Measurements from ENCODE around the gene HPCAL1.
"Not testable (repeated sequence)": the region's sequence is repeated elsewhere in the genome, so short reads cannot be mapped to it uniquely, and the experiment has no call there.

Gene HPCAL1

DNA sequence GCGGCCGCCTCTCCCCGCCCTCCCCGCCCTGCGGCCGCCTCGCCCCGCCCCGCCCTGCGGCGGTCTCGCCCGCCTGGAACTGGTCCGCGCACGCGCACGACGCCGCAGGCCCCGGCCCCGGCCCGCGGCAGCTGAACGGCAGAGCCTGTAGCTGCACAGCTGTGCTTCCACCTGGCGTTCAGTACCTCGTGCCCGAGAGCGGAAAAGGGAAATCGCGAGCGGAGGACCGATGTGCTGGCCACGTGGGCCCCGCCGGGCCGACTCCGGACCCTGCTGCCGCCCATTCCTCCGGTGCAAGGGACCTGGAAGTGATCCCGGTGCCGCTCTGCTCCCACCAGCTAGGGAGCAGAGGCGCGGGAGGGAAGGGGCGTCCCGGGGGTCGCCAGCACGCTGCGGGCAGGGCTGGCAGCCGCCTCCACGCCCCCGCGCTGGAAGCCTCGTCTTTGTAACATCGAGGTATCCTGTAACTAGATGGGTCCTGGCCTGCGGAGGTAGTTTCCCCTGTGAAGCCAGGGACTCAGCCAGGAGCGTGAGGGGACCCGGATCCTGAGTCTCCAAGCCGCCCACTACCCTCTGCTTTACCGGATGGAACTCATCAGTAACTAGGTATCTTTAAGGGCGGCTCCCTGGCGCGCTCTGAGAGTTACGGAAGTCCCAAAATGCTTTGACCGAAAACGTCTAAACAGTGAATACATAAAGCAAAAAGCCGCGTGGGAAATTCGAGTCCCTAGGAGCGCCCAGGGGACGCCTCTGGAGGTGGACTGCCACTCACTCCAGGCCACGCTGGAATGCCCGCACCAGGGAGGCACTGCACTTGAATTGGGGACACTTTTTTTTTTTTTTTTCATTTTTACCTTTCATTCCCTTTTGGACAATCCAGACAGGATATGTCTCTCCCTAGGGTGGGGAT is 146.1 kb downstream of the HPCAL1 start:
- DNase-seq, result peak; percentile 90

- no peak for DNase-seq
Observed at GRCh38 chr2:10449486-10449831, 146.8 kb downstream of the HPCAL1 start.

DNA sequence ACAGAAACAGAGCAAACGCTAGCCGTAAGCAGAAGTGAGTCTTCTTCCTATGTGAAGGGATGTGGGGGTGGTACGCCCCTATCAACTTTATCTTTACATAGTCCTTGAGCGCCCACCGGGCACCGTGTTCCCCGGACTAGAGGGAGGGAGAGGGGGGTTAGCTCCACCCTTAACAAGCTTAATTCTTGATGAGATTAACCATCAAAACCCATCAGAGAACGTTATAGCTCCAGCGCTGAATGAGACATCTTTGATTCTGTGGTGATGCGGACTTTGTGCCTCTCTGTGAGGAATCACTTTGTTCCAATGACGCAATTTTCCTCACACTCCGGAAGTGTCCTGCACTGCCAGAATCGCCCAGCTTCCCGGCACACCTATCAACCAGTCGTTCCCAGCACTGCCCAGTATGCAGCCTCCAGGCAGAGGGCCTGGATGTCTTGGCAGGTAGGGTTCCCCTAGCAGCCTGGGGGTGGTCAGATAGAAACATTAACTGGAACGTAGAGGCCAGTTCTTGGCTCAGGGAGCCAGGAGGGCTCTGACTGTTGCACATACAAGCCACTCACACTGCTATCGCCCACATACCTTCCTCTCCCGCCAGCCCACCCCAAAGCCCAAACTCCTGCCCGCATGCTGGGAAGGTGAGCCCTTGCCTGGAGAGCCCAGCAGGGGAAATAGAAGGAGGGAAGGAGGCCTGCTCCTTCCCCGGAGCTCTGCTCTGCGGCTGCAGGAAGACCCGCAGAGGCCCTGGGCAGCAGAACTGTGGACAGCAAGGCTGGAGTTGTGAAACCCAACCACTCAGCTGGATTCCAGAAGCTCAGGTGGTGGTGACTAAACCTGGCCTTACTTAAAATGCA is 147.4 kb downstream of the HPCAL1 start:
- no peak for DNase-seq

DNA sequence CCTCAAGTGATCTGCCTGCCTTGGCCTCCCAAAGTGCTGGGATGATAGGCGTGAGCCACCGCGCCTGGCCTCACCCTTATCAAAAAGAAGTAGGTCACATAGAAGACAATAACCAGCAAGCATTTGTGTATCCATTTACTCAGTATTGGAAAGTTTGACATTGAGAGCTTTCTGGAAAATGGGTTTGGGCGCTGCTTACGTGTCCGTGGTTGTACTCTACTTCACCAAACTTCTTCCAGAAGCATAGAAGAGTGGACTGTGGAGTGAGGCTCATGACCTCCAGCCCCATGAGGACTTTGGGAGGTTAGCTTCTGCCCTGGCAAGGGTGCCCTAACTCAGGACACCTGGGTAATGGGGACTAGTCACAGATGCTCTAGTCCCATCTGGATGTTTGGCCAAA is 149.1 kb downstream of the HPCAL1 start:
- no peak for DNase-seq

DNA sequence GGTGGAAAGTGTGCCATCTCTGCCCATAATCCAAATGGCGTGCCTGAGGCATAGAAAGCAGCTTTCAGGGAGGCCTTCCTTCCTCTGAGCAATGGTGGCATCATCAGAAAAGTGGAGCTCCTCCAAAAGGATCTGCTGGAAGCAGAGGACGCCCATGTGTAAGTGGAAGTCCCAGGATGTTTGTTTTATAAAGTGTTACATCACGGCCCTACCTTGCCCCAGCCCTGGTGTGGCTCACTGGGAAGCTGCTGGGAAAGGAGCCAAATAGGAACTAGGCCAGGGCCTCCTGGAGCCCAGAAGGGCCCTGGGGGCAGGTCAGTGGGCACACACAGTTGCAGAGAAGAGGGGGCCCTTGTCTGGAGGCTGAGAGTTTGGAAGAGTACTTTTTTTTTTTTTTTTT is 149.6 kb downstream of the HPCAL1 start:
- DNase-seq, result no peak

DNA sequence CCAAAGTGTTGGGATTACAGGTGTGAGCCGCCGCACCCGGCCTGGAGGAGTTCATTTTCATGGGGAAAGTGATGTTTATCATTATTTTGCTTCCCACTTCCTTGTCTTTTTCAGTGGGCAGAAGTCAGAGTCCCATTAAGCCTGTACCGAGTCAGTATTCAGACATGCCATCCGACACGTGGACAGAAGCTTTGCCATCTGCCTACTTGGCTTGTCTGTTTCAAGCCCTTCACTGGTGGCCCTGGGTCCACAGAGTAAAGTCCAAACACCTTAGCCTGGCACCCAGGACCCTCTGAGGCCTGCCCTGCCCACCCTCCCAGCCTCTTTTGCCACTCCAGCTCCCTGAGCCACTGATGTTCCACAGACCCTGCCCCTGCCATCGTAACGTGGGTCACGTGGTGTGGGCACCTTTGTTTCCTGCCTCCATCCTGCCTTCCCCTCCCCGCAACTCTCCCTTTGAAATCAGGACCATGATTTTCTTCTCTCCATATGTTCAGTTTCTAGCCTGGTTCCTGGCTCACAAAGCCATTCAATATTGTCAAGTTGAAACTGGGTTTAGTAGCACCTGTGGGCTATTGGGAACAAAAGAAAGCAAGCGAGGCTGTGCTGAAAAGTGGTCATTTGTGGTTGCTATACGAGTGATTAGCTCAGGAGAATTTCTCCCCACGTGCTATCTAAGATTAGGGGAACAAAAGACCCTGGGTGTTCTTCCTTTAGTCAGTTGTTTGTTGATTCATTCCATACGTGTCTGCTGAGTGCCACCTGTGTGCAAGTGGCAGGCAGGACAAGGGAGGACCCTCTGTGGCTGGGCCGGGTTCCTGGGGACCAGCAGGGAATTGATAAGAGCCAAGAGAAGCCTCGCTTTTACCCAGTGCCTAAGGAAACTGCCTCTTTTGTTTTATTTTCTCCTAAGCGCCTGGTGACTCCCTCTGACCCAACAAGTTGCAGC is 150.5 kb downstream of the HPCAL1 start:
- no peak for DNase-seq

DNA sequence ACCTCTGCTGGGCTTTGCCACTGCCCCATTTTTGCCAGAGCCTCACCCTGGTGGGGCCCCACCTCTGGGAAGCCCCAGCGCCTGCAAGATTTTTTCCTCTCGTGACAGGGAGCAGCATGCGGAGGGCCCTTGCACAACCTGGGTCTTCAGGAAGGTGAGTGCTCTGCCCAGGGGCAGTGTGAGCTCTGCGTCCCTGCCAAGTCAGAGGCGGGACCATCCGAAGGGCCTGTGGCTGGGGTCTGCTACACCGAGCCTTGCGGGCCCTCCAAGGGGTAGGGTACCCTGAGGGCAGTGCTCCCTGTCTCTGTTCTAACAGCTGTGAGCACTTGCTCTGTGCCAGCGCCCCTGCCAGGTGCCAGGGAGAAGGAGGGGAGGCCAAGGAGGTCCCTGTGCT is 151.2 kb downstream of the HPCAL1 start:
- DNase-seq, result no peak

GRCh38 chr2:10454505-10454904 is 151.8 kb downstream of the HPCAL1 start:
- no peak for DNase-seq

GRCh38 chr2:10457195-10457594 is 154.5 kb downstream of the HPCAL1 start:
- DNase-seq, result not testable (repeated sequence)

GRCh38 chr2:10457846-10458598 is 155.3 kb downstream of the HPCAL1 start:
- DNase-seq, result no peak

- no peak for DNase-seq
Observed at GRCh38 chr2:10460366-10460796, 157.7 kb downstream of the HPCAL1 start.

GRCh38 chr2:10462178-10463083 is 159.7 kb downstream of the HPCAL1 start:
- DNase-seq, result no peak

DNA sequence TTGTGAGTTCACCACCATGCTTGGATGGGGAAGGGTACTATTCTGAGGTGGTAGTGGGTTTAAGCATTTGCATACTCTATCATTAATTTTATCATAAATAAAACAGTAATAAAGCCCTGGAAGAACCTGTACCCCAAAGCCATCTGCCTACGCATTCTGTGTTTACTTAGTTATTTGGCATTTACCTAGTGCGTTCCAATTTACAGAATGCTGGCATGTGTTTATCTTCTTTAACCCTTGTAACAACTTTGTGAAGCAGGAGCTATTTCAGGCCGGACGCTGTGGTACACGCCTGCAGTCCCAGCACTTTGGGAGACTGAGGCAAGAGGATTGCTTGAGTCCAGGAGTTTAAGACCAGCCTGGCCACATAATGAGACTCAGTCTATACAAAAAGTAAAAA is 163.2 kb downstream of the HPCAL1 start:
- no peak for DNase-seq

DNA sequence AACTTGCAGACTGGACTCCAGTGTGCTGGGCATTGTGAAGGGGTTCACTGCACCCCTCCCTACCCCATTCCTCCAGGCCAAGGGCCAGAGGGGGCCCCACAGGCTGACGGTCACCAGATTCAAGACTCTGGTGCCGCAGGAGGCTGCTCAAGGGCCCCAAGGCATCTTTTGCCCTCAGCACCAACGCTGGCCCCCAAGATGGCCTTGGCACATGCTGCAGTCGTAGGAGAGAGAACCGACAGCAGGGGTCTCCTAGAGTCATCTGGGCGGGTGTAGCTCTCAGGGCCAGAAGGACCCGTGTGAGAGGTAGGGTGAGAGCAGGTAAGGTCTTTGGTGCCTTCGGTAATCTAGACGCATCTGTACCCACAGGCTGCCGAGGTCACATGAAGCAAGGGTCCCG is 164.1 kb downstream of the HPCAL1 start:
- DNase-seq, result no peak

DNA sequence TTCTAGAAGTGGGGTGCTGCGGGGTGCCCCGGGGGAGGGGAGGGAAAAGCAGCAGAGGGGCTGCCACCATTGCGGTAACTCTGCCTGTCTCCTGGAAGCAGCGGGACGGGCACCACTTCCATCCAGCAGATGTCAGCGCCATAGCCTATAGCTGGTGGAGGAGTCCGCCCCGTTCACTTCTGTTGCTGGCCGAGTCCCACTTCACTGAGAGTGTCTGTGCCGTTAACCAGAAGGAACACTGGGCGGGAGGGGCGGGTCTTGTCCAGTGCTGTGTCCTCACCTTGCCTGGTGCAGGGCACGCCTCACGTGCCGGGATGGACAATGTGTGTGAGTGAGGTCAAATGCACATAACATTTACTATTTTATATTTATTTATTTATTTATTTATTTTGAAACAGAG is 164.7 kb downstream of the HPCAL1 start:
- DNase-seq, result no peak

DNA sequence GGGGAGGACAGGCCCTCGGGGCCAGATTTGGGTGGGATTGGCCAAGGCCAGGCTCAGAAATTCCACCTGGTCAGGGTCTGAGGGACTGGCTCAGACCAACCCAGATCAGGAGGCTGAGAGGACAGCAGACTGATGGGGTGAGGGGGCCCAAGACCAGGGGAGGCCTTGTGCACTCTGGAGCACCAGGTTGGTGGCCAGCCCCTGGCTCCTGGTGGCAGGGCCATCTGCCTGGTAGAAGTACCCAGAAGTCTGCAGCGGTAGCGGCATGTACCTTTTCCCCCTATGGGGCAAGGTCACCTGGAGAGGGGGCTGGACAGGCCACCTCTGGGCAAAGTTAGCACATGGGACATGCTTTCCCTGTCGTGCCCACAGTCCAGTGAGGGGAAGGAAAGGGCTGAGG is 166.6 kb downstream of the HPCAL1 start:
- DNase-seq, result no peak

DNA sequence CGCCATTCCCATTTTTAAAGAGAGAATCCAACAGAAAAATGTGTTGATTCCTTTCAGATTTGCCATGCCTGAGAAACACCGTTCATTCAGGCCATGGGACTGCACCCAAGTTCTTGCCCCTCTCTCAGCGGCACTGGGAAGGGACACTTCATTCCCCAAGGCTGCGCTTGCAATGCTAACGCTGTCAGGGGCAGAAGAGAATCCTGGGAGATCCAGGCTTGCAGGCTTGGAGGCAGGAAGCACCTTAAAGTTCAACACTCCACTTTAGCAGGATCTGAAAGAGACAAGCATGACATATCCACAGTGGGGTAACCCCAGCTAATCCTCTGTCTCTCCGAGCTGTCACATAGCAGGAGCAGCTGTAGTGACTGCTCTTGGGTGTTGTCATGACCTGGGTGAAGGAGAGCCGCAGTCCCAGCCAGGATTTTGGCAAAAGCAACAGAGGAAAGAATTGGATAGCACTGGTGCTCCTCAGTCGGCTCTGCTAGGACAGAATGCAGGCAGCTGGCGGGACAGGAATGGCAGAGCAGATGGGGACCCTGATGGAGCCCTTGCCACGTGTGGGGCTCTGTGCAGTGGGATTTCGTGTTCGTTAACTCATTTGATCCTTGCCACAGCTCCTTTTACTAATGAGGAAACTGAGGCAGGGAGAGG is 167.4 kb downstream of the HPCAL1 start:
- no peak for DNase-seq

DNA sequence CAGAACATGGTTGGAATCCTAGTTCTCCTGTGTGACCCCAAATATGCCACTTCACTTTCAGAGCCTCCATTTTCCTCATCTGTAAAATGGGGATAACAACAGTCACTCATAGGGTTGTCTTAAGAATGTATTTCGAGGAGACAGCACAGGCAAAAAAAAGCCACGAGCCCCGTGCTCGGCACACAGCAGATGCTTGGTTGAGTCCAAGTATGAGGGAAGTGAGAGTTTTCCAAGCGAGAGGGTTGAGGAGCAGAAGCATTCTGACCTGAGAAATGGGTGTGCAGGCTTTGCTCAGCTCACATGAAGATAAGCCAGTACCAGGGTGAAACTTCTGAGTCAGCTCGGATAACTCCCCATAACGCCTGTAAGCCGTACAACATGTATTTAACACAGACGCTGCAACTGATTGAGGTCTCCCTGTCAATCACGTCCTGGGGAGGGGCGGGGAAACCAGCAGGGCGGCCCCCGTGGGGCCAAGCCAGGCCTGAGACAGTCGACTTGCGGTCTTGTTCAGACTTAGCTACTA is 168.4 kb downstream of the HPCAL1 start:
- DNase-seq, result no peak

- no peak for DNase-seq
Observed at GRCh38 chr2:10471955-10472354, 169.3 kb downstream of the HPCAL1 start.

GRCh38 chr2:10473121-10473756 is 170.5 kb downstream of the HPCAL1 start:
- DNase-seq, result no peak
